ENCODE measurements around the gene P3R3URF. TPM values are rescaled to one million over a fixed set of nuclear protein-coding genes. Genes with fewer than 3 reads are reported as not detected.

The P3R3URF gene
- total and polyA plus RNA-seq, 12 donors: not detected

DNA sequence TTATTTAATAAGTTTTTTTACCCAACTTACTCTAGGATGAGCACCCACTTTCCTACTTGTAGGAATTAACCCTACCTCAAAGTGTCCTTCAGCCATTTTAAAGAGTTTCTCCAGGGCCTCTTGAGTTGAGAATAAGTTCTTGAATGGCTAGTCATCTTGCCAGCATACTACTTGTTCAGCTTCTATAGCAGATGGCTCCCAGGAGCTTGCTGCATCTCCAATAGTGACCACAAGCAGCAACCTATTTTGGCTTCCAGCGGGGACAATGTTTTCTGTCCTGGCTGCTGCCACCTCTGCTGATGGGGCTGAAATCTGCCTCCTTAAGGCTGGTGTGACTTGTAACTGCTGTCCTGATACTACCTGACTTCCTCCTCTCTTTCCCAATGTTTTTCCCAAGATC, 23.1 kb downstream of the P3R3URF start:
- Histone ChIP-seq H3K27me3 (no peaks in the 10 kb centered on the region), H3K9me3 (no peaks in the 10 kb centered on the region), H3K4me3 (no peak overlapping the region), H3K27ac (no peak overlapping the region), H3K36me3 (no peaks in the 10 kb centered on the region), H3K4me1 (peaks cover 0 to 14% (median 3%) of the 10 kb centered on the region in 9 donors)
- ATAC-seq (no peak), DNase-seq (no peak)
- 90 to 96% methylated on average over 1 of the region's 1 CpG for WGBS, 2 donors
- TF ChIP-seq, protein P1, sequence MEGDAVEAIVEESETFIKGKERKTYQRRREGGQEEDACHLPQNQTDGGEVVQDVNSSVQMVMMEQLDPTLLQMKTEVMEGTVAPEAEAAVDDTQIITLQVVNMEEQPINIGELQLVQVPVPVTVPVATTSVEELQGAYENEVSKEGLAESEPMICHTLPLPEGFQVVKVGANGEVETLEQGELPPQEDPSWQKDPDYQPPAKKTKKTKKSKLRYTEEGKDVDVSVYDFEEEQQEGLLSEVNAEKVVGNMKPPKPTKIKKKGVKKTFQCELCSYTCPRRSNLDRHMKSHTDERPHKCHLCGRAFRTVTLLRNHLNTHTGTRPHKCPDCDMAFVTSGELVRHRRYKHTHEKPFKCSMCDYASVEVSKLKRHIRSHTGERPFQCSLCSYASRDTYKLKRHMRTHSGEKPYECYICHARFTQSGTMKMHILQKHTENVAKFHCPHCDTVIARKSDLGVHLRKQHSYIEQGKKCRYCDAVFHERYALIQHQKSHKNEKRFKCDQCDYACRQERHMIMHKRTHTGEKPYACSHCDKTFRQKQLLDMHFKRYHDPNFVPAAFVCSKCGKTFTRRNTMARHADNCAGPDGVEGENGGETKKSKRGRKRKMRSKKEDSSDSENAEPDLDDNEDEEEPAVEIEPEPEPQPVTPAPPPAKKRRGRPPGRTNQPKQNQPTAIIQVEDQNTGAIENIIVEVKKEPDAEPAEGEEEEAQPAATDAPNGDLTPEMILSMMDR (IDR thresholded peaks at IDR 0.05): no peak
- intact Hi-C loops (cut with DNase I): no loop called here

DNA sequence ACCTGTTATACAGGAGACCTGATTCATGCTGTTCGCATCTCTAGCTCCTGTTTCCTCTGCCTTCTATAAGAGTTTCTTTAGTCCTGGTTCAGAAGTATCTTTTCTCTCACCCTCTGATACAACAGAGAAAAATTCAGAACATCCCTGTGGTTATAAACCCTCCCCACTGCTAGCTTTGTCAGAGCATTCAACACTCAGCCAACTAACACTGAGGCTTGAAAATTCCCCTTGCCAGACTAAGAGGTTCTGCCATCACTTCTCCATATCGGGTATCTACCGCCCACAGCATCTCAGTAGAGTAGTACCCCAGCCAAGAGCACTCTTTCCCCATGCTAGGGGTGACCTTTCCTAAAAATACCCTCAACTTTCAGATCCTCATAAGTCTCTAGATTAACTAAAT, 24.3 kb downstream of the P3R3URF start:
- Histone ChIP-seq H3K27me3 (no peaks in the 10 kb centered on the region), H3K4me1 (peaks cover 0 to 14% (median 3%) of the 10 kb centered on the region in 9 donors), H3K4me3 (no peak overlapping the region), H3K27ac (no peak overlapping the region), H3K9me3 (no peaks in the 10 kb centered on the region), H3K36me3 (no peaks in the 10 kb centered on the region)
- peak in 1 of 8 donors; percentile 67 for ATAC-seq
- no peak for DNase-seq
- TF ChIP-seq, protein P1 (IDR thresholded peaks at IDR 0.05): no peak
- WGBS, 2 donors: 77 to 84% methylated on average over 3 of the region's 3 CpGs
- intact Hi-C loops (cut with DNase I): no loop called here

DNA sequence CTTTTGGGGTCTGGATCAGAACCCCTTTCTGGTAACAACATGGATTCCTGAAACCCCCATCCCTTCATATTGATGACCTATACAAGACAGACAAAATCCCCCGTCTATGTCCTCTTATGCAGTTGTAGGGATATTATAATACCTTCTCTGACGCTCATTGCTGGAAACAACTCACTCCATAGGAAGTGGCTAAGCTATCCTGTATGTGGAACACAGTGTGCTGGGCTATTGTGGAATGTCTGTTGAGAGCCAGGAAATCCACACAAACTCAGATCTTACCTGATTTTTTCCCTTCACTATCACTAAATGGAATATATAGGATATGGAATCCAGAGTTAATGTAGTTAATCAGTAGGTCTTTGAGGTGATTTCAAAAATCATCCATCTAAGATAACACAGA, 26.2 kb downstream of the P3R3URF start:
- ATAC-seq (peak; percentile 58 to 95 (median 79)), DNase-seq (no peak)
- Histone ChIP-seq H3K9me3 (no peaks in the 10 kb centered on the region), H3K27me3 (no peaks in the 10 kb centered on the region), H3K36me3 (no peaks in the 10 kb centered on the region), H3K4me1 (peaks cover 0 to 14% (median 3%) of the 10 kb centered on the region in 9 donors), H3K27ac (peak overlapping the region; percentile 26 to 78 (median 67)), H3K4me3 (no peak overlapping the region)
- intact Hi-C loops (cut with DNase I): loop anchor here in 1 of 10 donors (1.0 kb wide), 1 partner anchor 16 kb away; no protein-coding TSS in a partner anchor
- TF ChIP-seq, protein P1 (IDR thresholded peaks at IDR 0.05): no peak
- WGBS, 2 donors: 70 to 75% methylated on average over 2 of the region's 2 CpGs

DNA sequence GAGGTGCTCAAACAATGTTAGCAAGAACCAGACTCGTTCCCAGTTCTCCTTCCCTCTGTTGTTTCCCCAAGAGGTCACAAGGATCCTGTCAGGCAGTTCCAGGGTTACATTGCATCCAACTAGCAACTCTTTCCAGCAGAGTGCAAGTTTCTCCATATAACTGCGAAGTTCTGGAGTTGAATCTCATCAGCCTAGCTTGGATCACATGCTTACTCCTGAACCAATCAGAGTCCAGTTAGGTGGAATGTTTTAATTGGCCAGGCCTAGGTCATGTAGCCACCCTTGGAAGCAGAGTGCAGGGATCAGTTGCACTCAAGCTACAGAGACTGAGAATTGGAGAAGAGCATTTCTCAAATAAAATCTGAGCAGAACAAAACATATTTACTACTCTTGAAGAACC, 28.0 kb downstream of the P3R3URF start:
- Histone ChIP-seq H3K27me3 (no peaks in the 10 kb centered on the region), H3K4me1 (peaks cover 0 to 14% (median 3%) of the 10 kb centered on the region in 9 donors), H3K4me3 (no peak overlapping the region), H3K27ac (no peak overlapping the region), H3K36me3 (no peaks in the 10 kb centered on the region), H3K9me3 (no peaks in the 10 kb centered on the region)
- DNase-seq (no peak), ATAC-seq (no peak)
- WGBS, 2 donors: 72 to 78% methylated on average over 2 of the region's 2 CpGs
- TF ChIP-seq, protein P1 (IDR thresholded peaks at IDR 0.05): no peak
- intact Hi-C loops (cut with DNase I): no loop called here
